ENCODE measurements around the gene KDM7A. TPM values are rescaled to one million over a fixed set of nuclear protein-coding genes. Genes with fewer than 3 reads are reported as not detected.

KDM7A gene
- total RNA-seq, 2 donors from 2014 or later = 5.3 to 9.6 TPM

- 79 to 83% methylated on average over 6 of the region's 6 CpGs for WGBS, 2 donors
- H3K9me3 ChIP-seq = no peaks in the 10 kb centered on the region
- intact Hi-C loops (cut with DNase I) = no loop called here
- TF ChIP-seq POLR2A (IDR thresholded peaks at IDR 0.05) (no peak), CTCF (IDR thresholded peaks at IDR 0.05) (no peak)
- H3K27ac ChIP-seq = no peak overlapping the region
- no peaks in the 10 kb centered on the region for H3K36me3 ChIP-seq (replicated peaks in 1 of 2; ENCODE audit: insufficient read depth in 1 of 2, low read depth in 2 of 2)
- no peak overlapping the region for H3K4me3 ChIP-seq
- H3K4me1 ChIP-seq = peaks cover 13% of the 10 kb centered on the region
- DNase-seq (no peak), ATAC-seq (no peak)
- no peaks in the 10 kb centered on the region for H3K27me3 ChIP-seq
Observed at GRCh38 chr7:140074780-140075179, 102.0 kb downstream of the KDM7A start.

DNA sequence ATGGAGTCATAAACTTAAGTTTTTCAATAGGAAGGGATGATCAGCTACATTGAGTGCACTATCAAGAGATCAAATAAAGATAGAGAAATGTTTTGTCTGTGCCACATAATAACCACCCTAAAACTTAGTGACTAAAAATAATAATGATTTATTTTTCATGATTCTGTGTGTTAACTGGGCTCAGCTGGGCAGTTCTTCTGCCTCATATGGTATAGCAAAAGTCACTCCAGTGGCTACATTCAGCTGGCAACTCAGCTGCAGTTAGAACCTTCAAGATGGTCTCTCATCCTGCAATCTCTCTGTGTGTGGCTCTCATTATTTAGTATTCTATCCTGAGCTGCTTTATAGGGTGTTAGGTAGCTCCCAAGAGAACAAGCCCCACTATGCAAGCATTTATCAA is 106.2 kb downstream of the KDM7A start:
- H3K4me1 ChIP-seq = no peaks in the 10 kb centered on the region
- intact Hi-C loops (cut with DNase I) = no loop called here
- no peaks in the 10 kb centered on the region for H3K9me3 ChIP-seq
- TF ChIP-seq CTCF (IDR thresholded peaks at IDR 0.05) (no peak), POLR2A (IDR thresholded peaks at IDR 0.05) (no peak)
- DNase-seq (no peak), ATAC-seq (no peak)
- no peaks in the 10 kb centered on the region for H3K27me3 ChIP-seq
- no peak overlapping the region for H3K27ac ChIP-seq
- no peaks in the 10 kb centered on the region for H3K36me3 ChIP-seq (replicated peaks in 1 of 2; ENCODE audit: insufficient read depth in 1 of 2, low read depth in 2 of 2)
- H3K4me3 ChIP-seq = no peak overlapping the region

DNA sequence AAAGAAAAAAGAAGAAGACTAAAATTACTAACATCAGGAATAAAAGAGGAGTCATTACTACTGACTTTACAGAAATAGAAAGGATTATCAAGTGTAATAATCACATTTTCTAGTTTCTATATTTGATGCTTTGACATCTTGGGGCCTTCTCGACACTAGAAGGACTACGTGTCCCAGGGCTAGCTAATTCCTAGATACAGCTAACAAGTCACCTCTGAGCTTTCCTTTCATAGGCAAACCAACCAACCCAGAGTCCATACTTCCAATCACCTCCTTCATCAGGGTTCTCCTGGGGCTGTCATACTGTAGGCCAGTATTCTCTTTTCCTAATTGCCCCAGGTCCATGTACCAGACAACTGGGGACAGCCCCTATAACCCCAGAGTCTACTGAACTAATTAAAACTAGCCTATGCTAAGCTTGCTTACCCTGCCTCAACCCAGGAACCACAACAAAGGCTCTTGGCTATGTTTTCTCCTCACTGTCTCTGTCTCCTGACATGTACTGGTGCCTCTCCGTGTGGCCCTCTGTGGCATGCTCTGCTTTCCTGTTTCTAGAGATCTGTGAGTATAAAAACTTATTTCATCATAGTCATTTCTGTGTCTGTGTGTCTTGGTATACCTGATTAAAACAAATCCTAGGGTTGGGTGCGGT is 107.4 kb downstream of the KDM7A start:
- TF ChIP-seq POLR2A (IDR thresholded peaks at IDR 0.05) = no peak
- TF ChIP-seq CTCF (IDR thresholded peaks at IDR 0.05) = no peak
- Histone ChIP-seq H3K4me1 (no peaks in the 10 kb centered on the region), H3K27ac (no peak overlapping the region), H3K4me3 (no peak overlapping the region), H3K36me3 (replicated peaks in 1 of 2; ENCODE audit: insufficient read depth in 1 of 2, low read depth in 2 of 2) (no peaks in the 10 kb centered on the region), H3K27me3 (no peaks in the 10 kb centered on the region), H3K9me3 (no peaks in the 10 kb centered on the region)
- WGBS, 2 donors = 81 to 92% methylated on average over 4 of the region's 4 CpGs
- ATAC-seq = no peak
- no peak for DNase-seq
- intact Hi-C loops (cut with DNase I) = no loop called here

GRCh38 chr7:140068033-140068432 is 108.8 kb downstream of the KDM7A start:
- ATAC-seq (no peak), DNase-seq (no peak)
- Histone ChIP-seq H3K4me3 (no peak overlapping the region), H3K4me1 (peaks cover 5% of the 10 kb centered on the region), H3K36me3 (replicated peaks in 1 of 2; ENCODE audit: insufficient read depth in 1 of 2, low read depth in 2 of 2) (no peaks in the 10 kb centered on the region), H3K9me3 (no peaks in the 10 kb centered on the region), H3K27me3 (no peaks in the 10 kb centered on the region), H3K27ac (no peak overlapping the region)
- 88 to 99% methylated on average over 2 of the region's 2 CpGs for WGBS, 2 donors
- TF ChIP-seq CTCF (IDR thresholded peaks at IDR 0.05) = no peak
- intact Hi-C loops (cut with DNase I) = no loop called here

GRCh38 chr7:140067052-140067451 is 109.7 kb downstream of the KDM7A start:
- no peak overlapping the region for H3K4me3 ChIP-seq
- peaks cover 5% of the 10 kb centered on the region for H3K4me1 ChIP-seq
- ATAC-seq = no peak
- TF ChIP-seq CTCF (IDR thresholded peaks at IDR 0.05) (no peak), POLR2A (IDR thresholded peaks at IDR 0.05) (no peak)
- no peak overlapping the region for H3K27ac ChIP-seq
- no peaks in the 10 kb centered on the region for H3K27me3 ChIP-seq
- intact Hi-C loops (cut with DNase I) = no loop called here
- no peaks in the 10 kb centered on the region for H3K36me3 ChIP-seq (replicated peaks in 1 of 2; ENCODE audit: insufficient read depth in 1 of 2, low read depth in 2 of 2)
- no peaks in the 10 kb centered on the region for H3K9me3 ChIP-seq
- WGBS, 2 donors = 41 to 97% methylated on average over 2 of the region's 2 CpGs
- no peak for DNase-seq
